Measurements from ENCODE around the gene SMAD1. TPM values are rescaled to one million over a fixed set of nuclear protein-coding genes. Genes with fewer than 3 reads are reported as not detected.

SMAD1 gene
- 38.6 TPM for total RNA-seq

DNA sequence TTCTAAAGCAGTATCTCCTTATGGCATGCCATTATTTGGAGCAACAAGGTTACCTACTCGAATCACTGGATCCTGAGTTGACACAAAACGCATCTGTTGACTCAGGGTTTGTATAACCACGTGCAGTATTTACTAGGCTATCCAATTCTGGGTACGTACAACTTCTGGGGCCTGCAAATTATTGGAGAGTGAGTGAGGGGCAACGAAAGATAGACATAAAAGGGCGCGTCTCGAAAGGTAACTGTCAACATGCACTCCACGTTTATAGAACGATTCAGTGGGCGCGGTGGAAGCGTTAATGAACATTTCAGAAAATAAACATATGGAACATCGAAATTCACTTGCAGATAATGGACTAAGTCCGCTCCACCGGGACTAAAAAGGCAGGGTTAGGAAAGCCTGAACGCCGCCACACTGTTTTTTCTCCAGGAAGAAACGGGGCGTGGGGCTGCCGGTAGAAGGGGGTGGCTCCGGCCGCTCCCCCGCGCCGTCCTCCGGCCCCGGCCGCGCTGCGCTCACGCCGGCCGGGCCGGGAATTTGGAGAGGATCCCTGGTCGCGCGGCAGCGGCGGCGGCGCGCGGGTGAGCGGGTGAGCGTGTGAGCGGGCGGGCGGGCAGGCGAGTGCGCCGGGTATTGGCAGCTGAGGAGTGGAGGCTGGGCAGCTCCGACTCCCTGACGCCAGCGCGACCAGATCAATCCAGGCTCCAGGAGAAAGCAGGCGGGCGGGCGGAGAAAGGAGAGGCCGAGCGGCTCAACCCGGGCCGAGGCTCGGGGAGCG lies at the start of gene SMAD1:
Gene SMAD1, plus strand, starts transcription at position 690 of the 778 bp plus-strand sequence. CDS start 32,761 bp downstream, outside the sequence.
- peak within 1 kb of the TSS; percentile 78 to 94 (median 79) for H3K4me3 ChIP-seq (ENCODE audit: low read length in 3 of 3)
- no peaks in the 10 kb centered on the region for H3K27me3 ChIP-seq (ENCODE audit: control insufficient read depth in 3 of 3, insufficient read depth in 3 of 3, low read length in 3 of 3)
- no peaks in the 10 kb centered on the region for H3K9me3 ChIP-seq (ENCODE audit: control insufficient read depth in 3 of 3, low read length in 3 of 3)
- peak within 1 kb of the TSS; percentile 90 for H3K9ac ChIP-seq (ENCODE audit: low read depth in 1 of 3, low read length in 3 of 3)
- H3K4me1 ChIP-seq (ENCODE audit: control insufficient read depth in 3 of 3, insufficient read depth in 3 of 3, low read length in 3 of 3): peaks cover 10 to 25% (median 13%) of the 10 kb centered on the region in 3 donors
- H3K36me3 ChIP-seq (ENCODE audit: control insufficient read depth in 3 of 3, insufficient read depth in 3 of 3, low read length in 3 of 3): no peaks in the 10 kb centered on the region
- peak within 1 kb of the TSS; percentile 95 for H3K27ac ChIP-seq (ENCODE audit: low read depth, low read length)

- Histone ChIP-seq H3K27ac (ENCODE audit: low read depth, low read length) (no peak overlapping the region), H3K4me3 (ENCODE audit: low read length in 3 of 3) (no peak overlapping the region), H3K9ac (ENCODE audit: low read depth in 1 of 3, low read length in 3 of 3) (no peak overlapping the region), H3K4me1 (ENCODE audit: control insufficient read depth in 3 of 3, insufficient read depth in 3 of 3, low read length in 3 of 3) (peaks cover 4 to 9% (median 6%) of the 10 kb centered on the region in 3 donors), H3K9me3 (ENCODE audit: control insufficient read depth in 3 of 3, low read length in 3 of 3) (peaks cover 0 to 5% (median 0%) of the 10 kb centered on the region in 3 donors), H3K27me3 (ENCODE audit: control insufficient read depth in 3 of 3, insufficient read depth in 3 of 3, low read length in 3 of 3) (no peaks in the 10 kb centered on the region), H3K36me3 (ENCODE audit: control insufficient read depth in 3 of 3, insufficient read depth in 3 of 3, low read length in 3 of 3) (no peaks in the 10 kb centered on the region)
Observed at GRCh38 chr4:145433684-145434083, 48.0 kb upstream of the SMAD1 start.

DNA sequence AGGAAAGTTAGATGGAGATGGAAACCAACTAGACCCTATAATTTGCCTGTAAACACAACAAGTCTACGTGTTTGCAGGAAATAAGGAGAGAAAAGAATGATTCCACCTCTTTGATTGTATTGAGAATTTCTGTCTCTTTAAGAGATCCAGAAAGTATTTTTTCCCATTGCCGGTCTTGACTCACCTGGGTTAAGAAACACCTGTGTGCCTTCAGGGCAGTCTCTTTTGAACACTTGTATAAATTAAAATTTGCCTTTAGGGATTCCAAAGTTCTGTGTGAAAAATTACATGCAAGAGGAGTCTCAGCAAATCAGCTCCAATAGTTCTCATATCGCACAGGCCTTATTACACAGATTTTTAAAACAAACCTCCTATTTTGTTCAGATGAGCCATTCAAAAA lies 46.0 kb upstream of the SMAD1 start:
- Histone ChIP-seq H3K9ac (ENCODE audit: low read depth in 1 of 3, low read length in 3 of 3) (no peak overlapping the region), H3K27me3 (ENCODE audit: control insufficient read depth in 3 of 3, insufficient read depth in 3 of 3, low read length in 3 of 3) (no peaks in the 10 kb centered on the region), H3K9me3 (ENCODE audit: control insufficient read depth in 3 of 3, low read length in 3 of 3) (peaks cover 0 to 5% (median 0%) of the 10 kb centered on the region in 3 donors), H3K4me1 (ENCODE audit: control insufficient read depth in 3 of 3, insufficient read depth in 3 of 3, low read length in 3 of 3) (peaks cover 4 to 9% (median 6%) of the 10 kb centered on the region in 3 donors), H3K4me3 (ENCODE audit: low read length in 3 of 3) (no peak overlapping the region), H3K27ac (ENCODE audit: low read depth, low read length) (no peak overlapping the region), H3K36me3 (ENCODE audit: control insufficient read depth in 3 of 3, insufficient read depth in 3 of 3, low read length in 3 of 3) (no peaks in the 10 kb centered on the region)

DNA sequence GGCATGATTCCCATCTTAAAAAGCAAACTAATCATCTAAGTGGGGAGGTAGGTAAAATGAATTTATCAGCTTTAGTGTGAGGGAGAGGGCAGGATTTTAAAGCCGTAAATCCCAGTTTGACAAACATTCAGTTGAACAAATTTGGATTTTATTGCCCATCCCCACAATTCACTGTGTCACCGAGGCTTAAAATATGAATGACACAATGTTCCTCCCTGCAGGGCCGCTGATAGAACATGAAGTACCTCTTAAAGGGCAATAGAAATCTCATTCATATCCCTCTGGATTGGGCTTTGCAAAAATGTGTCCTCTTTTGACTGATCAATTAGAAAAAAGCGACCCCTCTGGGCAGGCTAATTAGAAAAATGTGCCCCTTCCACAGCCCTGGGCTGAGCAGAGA lies 45.5 kb upstream of the SMAD1 start:
- H3K27me3 ChIP-seq (ENCODE audit: control insufficient read depth in 3 of 3, insufficient read depth in 3 of 3, low read length in 3 of 3): no peaks in the 10 kb centered on the region
- peaks cover 4 to 9% (median 6%) of the 10 kb centered on the region in 3 donors for H3K4me1 ChIP-seq (ENCODE audit: control insufficient read depth in 3 of 3, insufficient read depth in 3 of 3, low read length in 3 of 3)
- H3K36me3 ChIP-seq (ENCODE audit: control insufficient read depth in 3 of 3, insufficient read depth in 3 of 3, low read length in 3 of 3): no peaks in the 10 kb centered on the region
- no peak overlapping the region for H3K4me3 ChIP-seq (ENCODE audit: low read length in 3 of 3)
- peaks cover 0 to 5% (median 0%) of the 10 kb centered on the region in 3 donors for H3K9me3 ChIP-seq (ENCODE audit: control insufficient read depth in 3 of 3, low read length in 3 of 3)
- H3K9ac ChIP-seq (ENCODE audit: low read depth in 1 of 3, low read length in 3 of 3): no peak overlapping the region
- no peak overlapping the region for H3K27ac ChIP-seq (ENCODE audit: low read depth, low read length)

GRCh38 chr4:145436796-145437195 lies 44.9 kb upstream of the SMAD1 start:
- no peak overlapping the region for H3K4me3 ChIP-seq (ENCODE audit: low read length in 3 of 3)
- H3K27ac ChIP-seq (ENCODE audit: low read depth, low read length): no peak overlapping the region
- no peak overlapping the region for H3K9ac ChIP-seq (ENCODE audit: low read depth in 1 of 3, low read length in 3 of 3)
- H3K9me3 ChIP-seq (ENCODE audit: control insufficient read depth in 3 of 3, low read length in 3 of 3): peaks cover 0 to 5% (median 0%) of the 10 kb centered on the region in 3 donors
- H3K36me3 ChIP-seq (ENCODE audit: control insufficient read depth in 3 of 3, insufficient read depth in 3 of 3, low read length in 3 of 3): no peaks in the 10 kb centered on the region
- H3K4me1 ChIP-seq (ENCODE audit: control insufficient read depth in 3 of 3, insufficient read depth in 3 of 3, low read length in 3 of 3): peaks cover 4 to 9% (median 6%) of the 10 kb centered on the region in 3 donors
- no peaks in the 10 kb centered on the region for H3K27me3 ChIP-seq (ENCODE audit: control insufficient read depth in 3 of 3, insufficient read depth in 3 of 3, low read length in 3 of 3)

DNA sequence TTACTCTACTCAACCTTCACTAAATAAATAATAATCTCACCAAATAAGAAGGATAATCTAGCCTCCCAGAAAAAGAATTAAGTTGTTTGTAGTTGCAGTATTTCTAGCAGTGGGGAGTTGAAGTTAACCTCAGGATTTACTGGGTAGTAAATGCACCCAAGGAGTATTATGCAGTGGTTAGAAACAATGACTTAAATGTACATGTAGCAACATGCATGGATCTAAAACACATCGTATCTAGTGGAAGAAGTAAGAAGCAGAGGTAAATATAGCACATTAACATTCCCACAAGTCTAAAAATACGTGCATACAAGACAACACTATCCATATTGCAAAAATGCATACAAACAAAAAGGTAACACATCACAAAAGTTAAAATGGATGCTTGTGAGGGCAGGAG lies 44.2 kb upstream of the SMAD1 start:
- peaks cover 4 to 9% (median 6%) of the 10 kb centered on the region in 3 donors for H3K4me1 ChIP-seq (ENCODE audit: control insufficient read depth in 3 of 3, insufficient read depth in 3 of 3, low read length in 3 of 3)
- no peaks in the 10 kb centered on the region for H3K27me3 ChIP-seq (ENCODE audit: control insufficient read depth in 3 of 3, insufficient read depth in 3 of 3, low read length in 3 of 3)
- H3K36me3 ChIP-seq (ENCODE audit: control insufficient read depth in 3 of 3, insufficient read depth in 3 of 3, low read length in 3 of 3): no peaks in the 10 kb centered on the region
- H3K9ac ChIP-seq (ENCODE audit: low read depth in 1 of 3, low read length in 3 of 3): no peak overlapping the region
- peaks cover 0 to 5% (median 0%) of the 10 kb centered on the region in 3 donors for H3K9me3 ChIP-seq (ENCODE audit: control insufficient read depth in 3 of 3, low read length in 3 of 3)
- no peak overlapping the region for H3K4me3 ChIP-seq (ENCODE audit: low read length in 3 of 3)
- H3K27ac ChIP-seq (ENCODE audit: low read depth, low read length): no peak overlapping the region

DNA sequence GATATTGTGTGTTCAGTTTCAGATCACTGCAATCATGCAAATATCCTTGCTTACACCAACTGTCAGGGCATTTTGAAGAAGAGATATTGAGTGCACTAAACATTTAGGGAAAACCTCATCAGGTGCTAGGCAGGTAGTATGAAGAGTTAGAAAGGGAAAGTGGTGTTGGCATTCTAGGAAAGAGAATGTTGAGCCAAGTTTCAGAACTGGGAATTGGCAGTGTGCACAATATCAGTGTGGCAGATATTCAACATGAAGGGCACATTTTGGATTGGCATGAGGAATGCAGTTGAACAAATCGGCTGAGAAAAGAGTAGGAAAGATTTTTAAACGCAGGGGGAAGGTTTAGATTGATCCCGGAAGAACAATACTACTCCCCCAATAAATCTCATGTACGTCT lies 43.4 kb upstream of the SMAD1 start:
- no peaks in the 10 kb centered on the region for H3K36me3 ChIP-seq (ENCODE audit: control insufficient read depth in 3 of 3, insufficient read depth in 3 of 3, low read length in 3 of 3)
- peaks cover 4 to 9% (median 6%) of the 10 kb centered on the region in 3 donors for H3K4me1 ChIP-seq (ENCODE audit: control insufficient read depth in 3 of 3, insufficient read depth in 3 of 3, low read length in 3 of 3)
- no peaks in the 10 kb centered on the region for H3K27me3 ChIP-seq (ENCODE audit: control insufficient read depth in 3 of 3, insufficient read depth in 3 of 3, low read length in 3 of 3)
- H3K9me3 ChIP-seq (ENCODE audit: control insufficient read depth in 3 of 3, low read length in 3 of 3): peaks cover 0 to 5% (median 0%) of the 10 kb centered on the region in 3 donors
- H3K4me3 ChIP-seq (ENCODE audit: low read length in 3 of 3): no peak overlapping the region
- H3K9ac ChIP-seq (ENCODE audit: low read depth in 1 of 3, low read length in 3 of 3): no peak overlapping the region
- no peak overlapping the region for H3K27ac ChIP-seq (ENCODE audit: low read depth, low read length)

DNA sequence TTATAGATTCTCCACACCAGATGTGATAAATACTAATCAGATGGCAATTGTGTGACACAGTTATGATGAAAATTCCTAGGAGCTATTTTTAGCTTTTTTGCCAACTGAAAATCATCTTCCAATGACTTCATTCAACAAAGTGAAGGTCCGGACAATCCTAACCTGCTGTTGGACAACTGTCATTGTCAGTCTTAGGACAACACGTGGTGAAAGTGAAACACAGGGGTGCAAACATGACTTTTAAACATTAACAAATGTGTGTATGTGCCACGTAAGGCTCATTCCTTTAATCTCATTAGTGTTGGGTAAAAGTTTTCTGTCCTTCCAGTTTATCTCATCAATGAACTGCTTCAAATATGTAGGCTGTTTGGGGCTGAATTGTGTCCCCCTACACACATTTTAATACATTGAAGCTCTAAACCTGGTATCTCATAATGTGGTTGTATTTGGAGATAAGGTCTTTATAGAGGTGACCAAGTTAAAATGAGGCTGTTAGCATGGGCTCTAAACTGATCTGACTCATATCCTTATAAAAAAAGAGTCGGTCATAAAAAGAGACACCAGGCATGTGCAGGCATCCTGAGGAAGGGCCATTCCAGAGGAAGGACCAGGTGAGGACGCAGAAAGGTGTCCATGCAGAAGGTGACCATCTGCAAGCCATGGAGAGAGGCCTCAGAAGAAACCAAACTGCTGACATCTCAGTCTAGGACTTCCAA lies 41.2 kb upstream of the SMAD1 start:
- Histone ChIP-seq H3K9me3 (ENCODE audit: control insufficient read depth in 3 of 3, low read length in 3 of 3) (no peaks in the 10 kb centered on the region), H3K4me1 (ENCODE audit: control insufficient read depth in 3 of 3, insufficient read depth in 3 of 3, low read length in 3 of 3) (peaks cover 4 to 9% (median 6%) of the 10 kb centered on the region in 3 donors), H3K9ac (ENCODE audit: low read depth in 1 of 3, low read length in 3 of 3) (no peak overlapping the region), H3K27me3 (ENCODE audit: control insufficient read depth in 3 of 3, insufficient read depth in 3 of 3, low read length in 3 of 3) (no peaks in the 10 kb centered on the region), H3K27ac (ENCODE audit: low read depth, low read length) (no peak overlapping the region), H3K4me3 (ENCODE audit: low read length in 3 of 3) (no peak overlapping the region), H3K36me3 (ENCODE audit: control insufficient read depth in 3 of 3, insufficient read depth in 3 of 3, low read length in 3 of 3) (no peaks in the 10 kb centered on the region)

DNA sequence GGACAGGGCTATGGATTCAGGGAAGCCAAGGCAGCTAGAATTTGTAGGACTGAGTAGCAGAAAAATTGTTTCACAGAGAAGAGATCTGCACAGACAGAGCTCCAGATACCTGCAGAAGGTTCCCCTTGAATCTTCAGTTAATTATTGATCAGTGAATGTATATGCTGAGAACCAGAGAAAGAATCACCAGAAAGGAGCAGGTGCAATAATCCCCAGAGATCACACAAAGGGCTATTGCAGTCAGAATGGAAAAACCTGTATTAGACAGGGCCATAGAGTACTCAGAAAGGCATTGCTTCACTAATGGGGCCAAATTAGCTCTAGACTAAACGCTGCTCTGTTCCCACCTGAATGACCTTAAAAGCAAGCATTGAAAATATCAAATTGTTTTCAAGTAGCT lies 35.5 kb upstream of the SMAD1 start:
- no peak overlapping the region for H3K27ac ChIP-seq (ENCODE audit: low read depth, low read length)
- H3K4me3 ChIP-seq (ENCODE audit: low read length in 3 of 3): no peak overlapping the region
- no peaks in the 10 kb centered on the region for H3K27me3 ChIP-seq (ENCODE audit: control insufficient read depth in 3 of 3, insufficient read depth in 3 of 3, low read length in 3 of 3)
- no peaks in the 10 kb centered on the region for H3K4me1 ChIP-seq (ENCODE audit: control insufficient read depth in 3 of 3, insufficient read depth in 3 of 3, low read length in 3 of 3)
- no peaks in the 10 kb centered on the region for H3K9me3 ChIP-seq (ENCODE audit: control insufficient read depth in 3 of 3, low read length in 3 of 3)
- no peak overlapping the region for H3K9ac ChIP-seq (ENCODE audit: low read depth in 1 of 3, low read length in 3 of 3)
- H3K36me3 ChIP-seq (ENCODE audit: control insufficient read depth in 3 of 3, insufficient read depth in 3 of 3, low read length in 3 of 3): no peaks in the 10 kb centered on the region

- H3K27ac ChIP-seq (ENCODE audit: low read depth, low read length): no peak overlapping the region
- H3K4me3 ChIP-seq (ENCODE audit: low read length in 3 of 3): no peak overlapping the region
- no peak overlapping the region for H3K9ac ChIP-seq (ENCODE audit: low read depth in 1 of 3, low read length in 3 of 3)
- no peaks in the 10 kb centered on the region for H3K27me3 ChIP-seq (ENCODE audit: control insufficient read depth in 3 of 3, insufficient read depth in 3 of 3, low read length in 3 of 3)
- no peaks in the 10 kb centered on the region for H3K4me1 ChIP-seq (ENCODE audit: control insufficient read depth in 3 of 3, insufficient read depth in 3 of 3, low read length in 3 of 3)
- no peaks in the 10 kb centered on the region for H3K9me3 ChIP-seq (ENCODE audit: control insufficient read depth in 3 of 3, low read length in 3 of 3)
- H3K36me3 ChIP-seq (ENCODE audit: control insufficient read depth in 3 of 3, insufficient read depth in 3 of 3, low read length in 3 of 3): no peaks in the 10 kb centered on the region
Observed at GRCh38 chr4:145451895-145452294, 29.8 kb upstream of the SMAD1 start.

Measured in skeletal muscle tissue (tissue), 4 donors.